PFSK-1 (cell line): ENCODE measurements around the gene SLC9A2.

Source experiments
- FOXP2 ChIP-seq: optimal IDR thresholded peaks from 2 replicates; pipeline ENCODE3; 2011; ENCODE audit warnings: borderline replicate concordance, control low read depth, inconsistent platforms; ENCODE audit not compliant: insufficient read depth; ENCODE audit errors: extremely low read length, extremely low read depth
- POLR2AphosphoS5 ChIP-seq: IDR thresholded peaks from 2 replicates; pipeline ENCODE4 v1.6.1; 2012; ENCODE audit warnings: low read depth, mild to moderate bottlenecking, control low read depth, low read length, moderate library complexity
- SIN3A ChIP-seq: IDR thresholded peaks from 2 replicates; pipeline ENCODE4 v1.6.1; 2012; ENCODE audit warnings: mild to moderate bottlenecking, low read length, moderate library complexity, borderline replicate concordance; ENCODE audit not compliant: insufficient read depth
- TAF1 ChIP-seq: IDR thresholded peaks from 2 replicates; pipeline ENCODE4 v1.6.1; 2012; ENCODE audit warnings: low read length, control low read depth, borderline replicate concordance; ENCODE audit not compliant: insufficient read depth
- TF ChIP-seq, protein P1 (sequence below), 2 experiments: IDR thresholded peaks; 2 replicates each; pipeline versions ENCODE4 v1.6.1 to v1.8.0; 2011 to 2012; ENCODE audit warnings: low read depth in 2 of 2, low read length in 2 of 2, control low read depth in 1 of 2, inconsistent platforms in 1 of 2, mild to moderate bottlenecking in 1 of 2, moderate library complexity in 1 of 2; ENCODE audit not compliant: insufficient read depth in 1 of 2

SLC9A2 gene

DNA sequence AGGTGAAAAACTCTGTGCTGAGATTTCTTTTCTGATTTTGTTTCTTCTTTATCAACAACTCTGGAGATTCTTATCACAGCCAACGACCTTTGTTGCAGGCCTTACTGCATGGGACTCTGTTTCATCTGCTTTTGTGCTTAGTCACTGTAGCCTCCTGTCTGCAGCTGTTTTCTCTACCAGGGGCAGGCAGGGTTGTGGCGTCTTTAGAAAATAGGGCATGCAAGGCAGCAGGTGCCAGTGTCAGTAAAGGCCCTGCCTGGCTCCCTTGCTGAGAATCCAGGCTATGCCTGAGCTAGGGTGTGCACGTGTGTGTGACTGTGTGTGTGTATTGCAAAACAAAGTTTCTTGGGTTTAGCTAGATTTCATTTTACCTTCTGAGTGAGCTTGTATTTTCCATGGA, 14.6 kb upstream of the SLC9A2 start:
- TF ChIP-seq, protein P1, sequence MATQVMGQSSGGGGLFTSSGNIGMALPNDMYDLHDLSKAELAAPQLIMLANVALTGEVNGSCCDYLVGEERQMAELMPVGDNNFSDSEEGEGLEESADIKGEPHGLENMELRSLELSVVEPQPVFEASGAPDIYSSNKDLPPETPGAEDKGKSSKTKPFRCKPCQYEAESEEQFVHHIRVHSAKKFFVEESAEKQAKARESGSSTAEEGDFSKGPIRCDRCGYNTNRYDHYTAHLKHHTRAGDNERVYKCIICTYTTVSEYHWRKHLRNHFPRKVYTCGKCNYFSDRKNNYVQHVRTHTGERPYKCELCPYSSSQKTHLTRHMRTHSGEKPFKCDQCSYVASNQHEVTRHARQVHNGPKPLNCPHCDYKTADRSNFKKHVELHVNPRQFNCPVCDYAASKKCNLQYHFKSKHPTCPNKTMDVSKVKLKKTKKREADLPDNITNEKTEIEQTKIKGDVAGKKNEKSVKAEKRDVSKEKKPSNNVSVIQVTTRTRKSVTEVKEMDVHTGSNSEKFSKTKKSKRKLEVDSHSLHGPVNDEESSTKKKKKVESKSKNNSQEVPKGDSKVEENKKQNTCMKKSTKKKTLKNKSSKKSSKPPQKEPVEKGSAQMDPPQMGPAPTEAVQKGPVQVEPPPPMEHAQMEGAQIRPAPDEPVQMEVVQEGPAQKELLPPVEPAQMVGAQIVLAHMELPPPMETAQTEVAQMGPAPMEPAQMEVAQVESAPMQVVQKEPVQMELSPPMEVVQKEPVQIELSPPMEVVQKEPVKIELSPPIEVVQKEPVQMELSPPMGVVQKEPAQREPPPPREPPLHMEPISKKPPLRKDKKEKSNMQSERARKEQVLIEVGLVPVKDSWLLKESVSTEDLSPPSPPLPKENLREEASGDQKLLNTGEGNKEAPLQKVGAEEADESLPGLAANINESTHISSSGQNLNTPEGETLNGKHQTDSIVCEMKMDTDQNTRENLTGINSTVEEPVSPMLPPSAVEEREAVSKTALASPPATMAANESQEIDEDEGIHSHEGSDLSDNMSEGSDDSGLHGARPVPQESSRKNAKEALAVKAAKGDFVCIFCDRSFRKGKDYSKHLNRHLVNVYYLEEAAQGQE (IDR thresholded peaks at IDR 0.05; ENCODE audit: insufficient read depth in 1 of 2, low read depth in 2 of 2, low read length in 2 of 2), result no peak
- no peak for TF ChIP-seq POLR2AphosphoS5
- no peak for TF ChIP-seq FOXP2
- TF ChIP-seq SIN3A, result no peak
- TF ChIP-seq TAF1, result no peak

DNA sequence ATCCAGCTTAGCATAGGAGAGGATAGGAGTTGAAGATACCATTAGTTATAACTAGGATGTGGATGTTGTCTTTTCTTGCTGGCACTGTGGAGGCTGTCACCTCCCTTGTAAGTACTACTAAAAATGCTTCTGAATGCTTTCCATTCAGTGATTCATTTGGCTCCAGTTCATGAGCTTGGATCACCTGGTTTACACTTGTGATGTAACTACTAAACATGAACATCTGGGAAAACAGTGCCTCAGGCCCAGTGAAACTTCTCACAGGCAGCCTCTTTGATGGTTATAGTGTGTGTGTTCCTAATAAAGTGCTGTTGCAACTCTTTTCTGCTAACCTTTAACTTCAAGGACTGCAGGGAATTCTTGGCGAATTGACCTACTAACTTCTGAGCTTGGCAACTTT, 13.0 kb upstream of the SLC9A2 start:
- TF ChIP-seq FOXP2 (no peak), POLR2AphosphoS5 (no peak)

DNA sequence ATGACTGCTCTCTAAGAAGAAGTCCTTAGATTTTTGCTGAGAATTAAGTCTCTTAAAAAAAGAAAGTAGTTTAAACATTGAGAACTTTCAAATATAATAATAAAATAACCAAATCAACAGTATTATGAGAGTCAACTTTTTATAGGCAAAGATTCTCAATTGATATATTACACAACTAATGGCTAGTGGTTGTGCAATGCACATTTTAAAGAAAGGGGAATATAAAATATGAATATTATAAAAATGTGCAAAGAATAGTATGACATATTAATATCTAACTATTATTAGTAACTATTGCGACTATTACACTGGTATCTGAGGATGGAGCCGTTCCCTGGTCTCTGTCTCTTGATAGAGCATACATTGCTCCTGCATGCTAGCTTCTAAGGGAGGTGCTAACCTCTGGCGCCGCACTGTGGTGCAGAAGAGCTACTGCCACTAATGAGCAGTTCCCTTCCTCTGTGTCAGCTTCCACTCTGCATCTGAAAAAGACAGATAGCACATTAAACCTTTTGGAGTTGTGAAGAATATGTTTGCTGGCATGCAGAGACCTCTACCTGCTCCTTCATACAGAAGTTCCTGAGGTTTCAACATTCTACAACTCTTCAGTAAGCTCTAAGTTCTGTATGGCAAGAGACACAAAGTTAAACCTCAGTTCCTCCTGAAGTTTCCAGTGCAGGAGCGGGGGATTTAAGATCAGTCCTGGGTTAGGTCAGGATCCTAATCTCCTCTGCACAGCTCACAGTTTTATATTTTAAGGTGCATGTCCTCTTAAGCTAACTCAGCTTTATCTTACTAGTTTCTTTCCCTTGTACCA, 3.5 kb upstream of the SLC9A2 start:
- no peak for TF ChIP-seq TAF1
- no peak for TF ChIP-seq SIN3A
- TF ChIP-seq POLR2AphosphoS5, result no peak
- TF ChIP-seq FOXP2, result no peak
- TF ChIP-seq, protein P1 (IDR thresholded peaks at IDR 0.05; ENCODE audit: insufficient read depth in 1 of 2, low read depth in 2 of 2, low read length in 2 of 2), result no peak

GRCh38 chr2:102618452-102619413, 620 bp upstream of the SLC9A2 start:
- TF ChIP-seq TAF1 (no peak), POLR2AphosphoS5 (no peak), SIN3A (no peak), FOXP2 (no peak)
- TF ChIP-seq, protein P1 (IDR thresholded peaks at IDR 0.05; ENCODE audit: insufficient read depth in 1 of 2, low read depth in 2 of 2, low read length in 2 of 2), result no peak

- TF ChIP-seq FOXP2, result no peak
- no peak for TF ChIP-seq SIN3A
- TF ChIP-seq, protein P1 (IDR thresholded peaks at IDR 0.05; ENCODE audit: insufficient read depth in 1 of 2, low read depth in 2 of 2, low read length in 2 of 2), result no peak
- no peak for TF ChIP-seq POLR2AphosphoS5
- no peak for TF ChIP-seq TAF1
Measured at GRCh38 chr2:102620332-102620731, 979 bp downstream of the SLC9A2 start.
